Uterus (tissue), 4 donors: ENCODE results near the gene ADARB1. TPM values are rescaled to one million over a fixed set of nuclear protein-coding genes. Genes with fewer than 3 reads are reported as not detected.

Source experiments
- DNase-seq, 2 donors: peaks; one replicate each; pipeline ENCODE4 v3.0.0-alpha.2; 2019 to 2020
- H3K27ac ChIP-seq, 2 donors: fragments of 200-600 bp; sonication (generic); 1 replicate in 1 of 2; 2 replicates in 1 of 2; pipeline ENCODE4 v1.5.1; 2016 to 2018
- H3K27me3 ChIP-seq, 2 donors: fragments of 200-600 bp; sonication (generic); one replicate each; pipeline ENCODE4 v1.5.1; 2018 to 2019; ENCODE audit warnings: control low read depth in 1 of 2
- H3K36me3 ChIP-seq, 2 donors: fragments of 200-600 bp; sonication (generic); one replicate each; pipeline ENCODE4 v1.5.1; 2019; ENCODE audit warnings: control low read depth in 1 of 2
- H3K4me1 ChIP-seq, 2 donors: fragments of 200-600 bp; sonication (generic); one replicate each; pipeline ENCODE4 v1.5.1; 2018 to 2019; ENCODE audit warnings: control low read depth in 1 of 2
- H3K4me3 ChIP-seq, 2 donors: fragments of 200-600 bp; sonication (generic); 1 replicate in 1 of 2; 2 replicates in 1 of 2; pipeline ENCODE4 v1.5.1; 2018 to 2019; ENCODE audit warnings: mild to moderate bottlenecking in 1 of 2
- H3K9me3 ChIP-seq, 2 donors: fragments of 200-600 bp; sonication (generic); one replicate each; pipeline ENCODE4 v1.5.1; 2019; ENCODE audit warnings: control low read depth in 1 of 2
- POLR2A ChIP-seq, 2 donors: fragments of 450-650 bp; IDR thresholded peaks; one replicate each; pipeline ENCODE4 v1.6.1; 2016; ENCODE audit warnings: antibody characterized with exemption in 2 of 2, mild to moderate bottlenecking in 1 of 2, moderate library complexity in 1 of 2
- intact Hi-C: fragments of 100-400 bp; cut with DNase I; formaldehyde crosslinking; loops from one replicate; pipeline ENCODE4 v1.15.1; 2023; ENCODE audit warnings: low total_unique reads
- total RNA-seq, 4 donors: library from RNA; depleted of rRNA in 3 of 4; stranded (reverse); fragments of >200 nt in 3 of 4; gene quantifications; one replicate each; pipeline versions ENCODE4 v1.1.0 to v1.2.4, GENCODE V29; 2014 to 2023
- TF ChIP-seq, protein P1 (sequence below), 4 experiments: fragments of 200-600 bp in 2 of 4; fragments of 450-650 bp in 2 of 4; sonication (generic) in 2 of 4; IDR thresholded peaks; one replicate each; pipeline ENCODE4 v1.5.1; 2016 to 2019; ENCODE audit warnings: antibody characterized with exemption in 4 of 4, mild to moderate bottlenecking in 2 of 4, moderate library complexity in 1 of 4
- donor health status: DM: yes; HTN: yes; CAD: no.

Gene ADARB1
- total RNA-seq, 4 donors from 2014 or later: 21.8 to 69.6 (median 43.3) TPM

DNA sequence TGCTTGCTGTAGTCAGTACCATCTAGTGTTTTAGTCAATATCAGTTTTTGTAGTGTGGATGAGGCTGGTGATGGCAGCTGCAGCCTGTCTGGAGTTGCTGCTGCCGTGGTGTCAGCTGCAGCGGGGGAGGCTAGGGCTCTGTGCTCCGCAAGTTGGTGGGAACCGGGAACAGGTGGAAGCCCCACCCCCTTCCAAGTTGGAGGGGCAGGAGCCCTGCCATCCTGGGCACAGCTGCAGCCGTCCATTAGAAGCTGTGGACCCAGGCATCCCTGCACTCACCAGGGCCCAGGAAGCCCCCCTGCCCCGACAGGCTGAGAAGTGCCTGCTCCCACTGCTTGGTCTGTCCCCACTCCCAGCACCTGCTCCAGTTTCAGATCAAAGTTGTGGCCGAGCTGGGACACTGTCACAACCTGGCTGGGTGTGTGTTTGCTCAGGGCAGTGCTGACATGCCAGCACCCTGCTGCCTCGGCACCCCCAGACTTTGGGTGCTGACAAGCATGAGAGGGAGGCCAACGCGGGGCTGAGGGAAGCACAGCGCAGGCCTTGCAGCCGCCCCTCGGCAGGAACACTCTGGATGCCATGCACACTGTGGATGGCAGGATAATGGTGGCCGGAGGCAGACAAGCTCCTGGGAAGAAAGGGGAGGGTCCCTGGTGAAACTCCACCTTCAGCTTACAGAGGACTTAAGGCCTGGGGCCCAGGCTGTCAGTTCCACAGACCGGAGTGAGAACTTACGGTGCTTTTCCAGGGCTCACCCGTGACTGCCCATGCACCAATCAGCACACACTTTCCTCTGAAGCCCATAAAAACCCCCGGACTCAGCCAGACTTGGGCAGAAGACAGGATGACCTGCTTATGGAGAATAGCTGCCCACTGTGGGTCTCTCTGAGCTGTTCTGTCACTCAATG is 86.9 kb downstream of the ADARB1 start:
- Histone ChIP-seq H3K4me3 (no peak overlapping the region), H3K27me3 (no peaks in the 10 kb centered on the region), H3K4me1 (peaks cover 0 to 10% of the 10 kb centered on the region in 2 donors), H3K9me3 (no peaks in the 10 kb centered on the region), H3K27ac (no peak overlapping the region), H3K36me3 (no peaks in the 10 kb centered on the region)
- intact Hi-C loops: no loop called here
- no peak for DNase-seq
- no peak for TF ChIP-seq POLR2A (IDR thresholded peaks at IDR 0.05)
- TF ChIP-seq, protein P1, sequence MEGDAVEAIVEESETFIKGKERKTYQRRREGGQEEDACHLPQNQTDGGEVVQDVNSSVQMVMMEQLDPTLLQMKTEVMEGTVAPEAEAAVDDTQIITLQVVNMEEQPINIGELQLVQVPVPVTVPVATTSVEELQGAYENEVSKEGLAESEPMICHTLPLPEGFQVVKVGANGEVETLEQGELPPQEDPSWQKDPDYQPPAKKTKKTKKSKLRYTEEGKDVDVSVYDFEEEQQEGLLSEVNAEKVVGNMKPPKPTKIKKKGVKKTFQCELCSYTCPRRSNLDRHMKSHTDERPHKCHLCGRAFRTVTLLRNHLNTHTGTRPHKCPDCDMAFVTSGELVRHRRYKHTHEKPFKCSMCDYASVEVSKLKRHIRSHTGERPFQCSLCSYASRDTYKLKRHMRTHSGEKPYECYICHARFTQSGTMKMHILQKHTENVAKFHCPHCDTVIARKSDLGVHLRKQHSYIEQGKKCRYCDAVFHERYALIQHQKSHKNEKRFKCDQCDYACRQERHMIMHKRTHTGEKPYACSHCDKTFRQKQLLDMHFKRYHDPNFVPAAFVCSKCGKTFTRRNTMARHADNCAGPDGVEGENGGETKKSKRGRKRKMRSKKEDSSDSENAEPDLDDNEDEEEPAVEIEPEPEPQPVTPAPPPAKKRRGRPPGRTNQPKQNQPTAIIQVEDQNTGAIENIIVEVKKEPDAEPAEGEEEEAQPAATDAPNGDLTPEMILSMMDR (IDR thresholded peaks at IDR 0.05): no peak

DNA sequence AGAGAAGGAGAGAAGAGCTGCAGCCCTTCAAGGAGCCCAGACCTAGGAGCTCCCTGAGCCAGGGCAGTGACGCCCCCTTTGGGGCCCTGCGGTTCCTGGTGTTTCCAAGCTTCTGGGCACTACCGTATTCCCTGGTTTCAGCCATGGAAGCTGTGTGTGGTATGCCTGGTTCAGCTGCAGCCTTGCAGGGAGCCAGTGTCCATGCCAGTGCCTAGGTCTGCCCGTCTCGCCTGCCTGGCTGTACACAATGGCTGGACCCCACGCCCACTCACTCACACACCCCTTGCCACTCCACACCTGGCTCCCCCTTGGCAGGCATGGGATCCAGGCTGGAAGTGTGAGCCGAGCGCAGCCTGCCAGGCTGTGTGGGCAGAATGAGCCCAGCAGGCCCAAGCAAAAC is 87.7 kb downstream of the ADARB1 start:
- Histone ChIP-seq H3K4me3 (no peak overlapping the region), H3K27me3 (no peaks in the 10 kb centered on the region), H3K9me3 (no peaks in the 10 kb centered on the region), H3K27ac (no peak overlapping the region), H3K36me3 (no peaks in the 10 kb centered on the region), H3K4me1 (peaks cover 0 to 10% of the 10 kb centered on the region in 2 donors)
- DNase-seq: no peak
- intact Hi-C loops: no loop called here
- TF ChIP-seq, protein P1 (IDR thresholded peaks at IDR 0.05): no peak
- no peak for TF ChIP-seq POLR2A (IDR thresholded peaks at IDR 0.05)

DNA sequence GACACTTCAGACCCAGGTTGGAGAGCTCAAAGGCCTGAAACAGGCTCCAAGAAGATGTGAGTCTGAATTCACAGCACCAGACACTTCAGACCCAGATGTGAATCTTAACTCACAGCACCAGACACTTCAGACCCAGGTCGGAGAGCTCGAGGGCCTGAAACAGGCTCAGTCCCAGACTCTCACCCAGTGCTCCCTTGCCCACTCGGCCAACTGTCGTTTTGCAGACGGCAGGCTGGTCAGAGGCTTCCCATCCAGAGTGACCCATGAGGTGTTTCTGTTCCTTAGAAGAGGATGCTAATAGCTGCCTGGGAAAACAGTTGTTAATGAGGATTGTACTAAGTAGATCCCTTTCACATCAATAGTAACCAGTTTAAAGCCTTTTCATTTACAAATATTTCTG is 88.4 kb downstream of the ADARB1 start:
- TF ChIP-seq, protein P1 (IDR thresholded peaks at IDR 0.05): no peak
- TF ChIP-seq POLR2A (IDR thresholded peaks at IDR 0.05): no peak
- no peak overlapping the region for H3K27ac ChIP-seq
- DNase-seq: no peak
- peaks cover 0 to 10% of the 10 kb centered on the region in 2 donors for H3K4me1 ChIP-seq
- no peaks in the 10 kb centered on the region for H3K27me3 ChIP-seq
- no peaks in the 10 kb centered on the region for H3K9me3 ChIP-seq
- H3K4me3 ChIP-seq: no peak overlapping the region
- intact Hi-C loops: no loop called here
- no peaks in the 10 kb centered on the region for H3K36me3 ChIP-seq

DNA sequence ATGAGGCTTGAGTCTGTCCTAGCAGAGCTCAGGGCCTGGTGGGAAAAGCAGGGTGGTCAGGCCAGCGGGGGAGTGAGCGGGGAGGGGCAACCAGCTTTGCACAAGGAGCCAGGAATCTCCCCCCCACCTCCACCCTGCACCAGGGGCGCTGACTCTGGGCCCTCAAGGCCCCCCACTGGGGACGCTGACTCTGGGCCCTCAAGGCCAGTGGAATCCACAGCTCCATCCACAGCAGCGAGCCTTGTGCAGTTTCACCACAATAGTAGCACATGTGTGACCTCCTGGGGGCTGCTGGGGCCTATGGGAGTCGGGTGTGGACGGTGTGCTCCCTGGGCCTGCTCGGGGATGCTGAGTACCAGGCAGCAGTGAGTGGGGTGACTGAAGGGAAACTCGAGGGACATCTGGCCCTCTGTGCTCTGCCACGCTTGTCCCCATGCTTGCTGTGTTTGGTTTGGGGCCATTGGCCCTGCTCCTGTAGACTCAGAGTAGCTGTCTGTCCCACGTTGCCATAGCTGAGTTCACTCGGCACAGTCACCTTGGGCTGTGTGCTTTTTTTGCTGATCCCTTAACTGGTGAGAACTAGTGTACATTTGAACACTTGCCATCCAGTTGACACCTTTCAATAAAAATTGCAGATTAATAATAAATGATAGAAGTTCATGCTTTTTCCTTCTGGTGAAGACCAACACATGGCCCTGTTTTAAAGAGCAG is 89.2 kb downstream of the ADARB1 start:
- Histone ChIP-seq H3K36me3 (no peaks in the 10 kb centered on the region), H3K9me3 (no peaks in the 10 kb centered on the region), H3K27ac (peak overlapping the region in 1 of 2 donors; percentile 30), H3K4me3 (no peak overlapping the region), H3K4me1 (peaks cover 0 to 10% of the 10 kb centered on the region in 2 donors), H3K27me3 (no peaks in the 10 kb centered on the region)
- no peak for TF ChIP-seq POLR2A (IDR thresholded peaks at IDR 0.05)
- TF ChIP-seq, protein P1 (IDR thresholded peaks at IDR 0.05): no peak
- DNase-seq: no peak
- intact Hi-C loops: no loop called here

DNA sequence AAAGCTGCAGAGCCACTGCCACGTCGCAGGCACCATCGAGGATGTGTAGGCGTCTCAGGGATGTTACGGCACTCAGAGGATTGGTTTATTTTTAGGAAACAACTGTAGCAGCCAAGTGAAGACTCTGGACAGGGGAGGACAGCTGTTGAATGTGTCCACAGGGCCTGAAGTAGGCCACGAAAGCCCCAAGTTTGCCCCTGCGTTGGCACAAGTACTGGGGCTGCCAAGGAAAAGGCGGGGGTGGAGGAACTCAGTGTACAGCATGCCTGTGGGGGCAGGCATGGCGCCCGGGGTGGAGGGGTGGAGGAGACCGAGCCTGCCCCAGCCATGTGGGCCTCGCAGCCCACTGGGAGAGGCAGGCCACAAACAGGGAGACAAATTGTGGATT is 89.7 kb downstream of the ADARB1 start:
- DNase-seq: peak in 1 of 2 donors; percentile 35
- H3K9me3 ChIP-seq: no peaks in the 10 kb centered on the region
- no peaks in the 10 kb centered on the region for H3K36me3 ChIP-seq
- peaks cover 0 to 10% of the 10 kb centered on the region in 2 donors for H3K4me1 ChIP-seq
- H3K4me3 ChIP-seq: no peak overlapping the region
- no peak for TF ChIP-seq POLR2A (IDR thresholded peaks at IDR 0.05)
- TF ChIP-seq, protein P1 (IDR thresholded peaks at IDR 0.05): no peak
- intact Hi-C loops: no loop called here
- peak overlapping the region; percentile 30 to 56 for H3K27ac ChIP-seq
- no peaks in the 10 kb centered on the region for H3K27me3 ChIP-seq
